ENCODE measurements around the gene TRERF1.

GRCh38 chr6:42340511-42340910 is 111.2 kb downstream of the TRERF1 start:
- TF ChIP-seq CTCF (IDR thresholded peaks at IDR 0.05): no peak
- TF ChIP-seq POLR2A (IDR thresholded peaks at IDR 0.05): no peak
